Osteocyte (in vitro differentiated cells): ENCODE results near the gene ARHGEF16. TPM values are rescaled to one million over a fixed set of nuclear protein-coding genes. Genes with fewer than 3 reads are reported as not detected.

Experiments
- DNase-seq: peaks from one replicate; pipeline ENCODE4 v3.0.0; 2021; ENCODE audit warnings: mixed read lengths; ENCODE audit not compliant: unreplicated experiment; ENCODE audit errors: extremely low spot score
- H3K27ac Mint-ChIP-seq: one replicate; pipeline ENCODE4 v1.8.0; 2021; ENCODE audit warnings: mild to moderate bottlenecking, mixed read lengths; ENCODE audit not compliant: unreplicated experiment
- H3K27me3 Mint-ChIP-seq: one replicate; pipeline ENCODE4 v1.8.0; 2021; ENCODE audit warnings: mixed read lengths; ENCODE audit not compliant: unreplicated experiment
- H3K36me3 Mint-ChIP-seq: one replicate; pipeline ENCODE4 v1.8.0; 2021; ENCODE audit warnings: mixed read lengths; ENCODE audit not compliant: unreplicated experiment
- H3K4me1 Mint-ChIP-seq: one replicate; pipeline ENCODE4 v1.8.0; 2021; ENCODE audit warnings: mixed read lengths; ENCODE audit not compliant: unreplicated experiment
- H3K4me3 Mint-ChIP-seq: one replicate; pipeline ENCODE4 v1.8.0; 2021; ENCODE audit warnings: mild to moderate bottlenecking, moderate library complexity, mixed read lengths; ENCODE audit not compliant: unreplicated experiment
- H3K9me3 Mint-ChIP-seq: one replicate; pipeline ENCODE4 v1.8.0; 2021; ENCODE audit warnings: mixed read lengths; ENCODE audit not compliant: unreplicated experiment
- total RNA-seq: library from RNA; stranded (reverse); gene quantifications from 2 replicates; pipeline ENCODE4 v1.2.1, GENCODE V29; 2021
- TF ChIP-seq, protein P1 (sequence below): fragments of 200-600 bp; sonication (generic); IDR thresholded peaks from 2 replicates; pipeline ENCODE4 v1.5.0; 2021; ENCODE audit warnings: antibody characterized with exemption, mild to moderate bottlenecking, moderate library complexity

Gene ARHGEF16
- total RNA-seq, 1 donor from 2014 or later = 3.2 TPM

DNA sequence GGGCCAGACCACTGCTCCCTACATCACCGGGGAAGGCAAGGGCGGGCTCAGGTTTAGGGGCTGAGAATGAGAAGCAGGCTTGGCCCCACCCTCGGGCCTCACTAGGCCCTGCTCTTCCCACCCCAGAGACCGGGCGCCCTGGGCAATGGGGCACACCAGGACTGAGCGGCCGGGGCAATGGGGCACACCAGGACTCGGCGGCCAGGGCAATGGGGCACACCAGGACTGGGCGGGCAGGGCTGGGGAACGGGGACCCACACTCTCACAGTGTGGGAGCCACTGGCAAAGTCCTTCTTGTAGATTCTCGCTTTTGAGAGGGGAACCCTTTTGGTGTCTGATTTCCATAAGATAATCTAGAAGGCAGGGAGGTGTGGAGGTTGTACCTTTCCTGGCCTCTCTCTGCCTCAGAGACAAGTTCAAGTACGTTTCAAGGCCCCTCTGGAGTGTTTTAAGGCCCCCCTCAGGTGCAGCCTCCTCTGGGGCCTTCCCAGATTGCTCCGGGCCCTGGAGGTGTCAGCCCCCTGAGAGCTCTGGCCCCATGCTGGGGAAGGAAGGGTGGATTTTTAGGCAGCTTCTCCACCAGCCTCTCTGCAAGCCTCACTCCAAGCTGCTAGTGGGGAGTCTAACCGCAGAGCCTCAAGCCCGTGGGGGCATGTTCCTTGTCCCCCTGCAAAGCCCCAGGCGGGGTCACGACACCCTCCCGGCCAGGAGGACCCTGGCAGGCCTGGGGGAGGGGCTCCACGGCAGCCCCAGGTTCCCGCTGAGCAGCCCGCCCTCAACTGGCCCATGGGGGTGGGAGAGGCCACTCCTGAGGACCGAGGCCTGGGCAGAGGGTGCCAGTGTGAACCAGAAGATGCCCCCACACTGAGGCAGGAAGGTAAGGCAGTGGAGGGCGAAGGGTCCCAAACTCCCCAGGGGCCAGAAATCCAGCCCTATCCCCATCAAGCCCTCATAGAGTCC, 66.2 kb downstream of the ARHGEF16 start:
- Mint-ChIP-seq H3K27me3 (no peaks in the 10 kb centered on the region), H3K36me3 (peaks cover 3% of the 10 kb centered on the region), H3K27ac (no peak overlapping the region), H3K4me1 (peaks cover 47% of the 10 kb centered on the region), H3K4me3 (no peak overlapping the region), H3K9me3 (no peaks in the 10 kb centered on the region)
- no peak for DNase-seq
- TF ChIP-seq, protein P1, sequence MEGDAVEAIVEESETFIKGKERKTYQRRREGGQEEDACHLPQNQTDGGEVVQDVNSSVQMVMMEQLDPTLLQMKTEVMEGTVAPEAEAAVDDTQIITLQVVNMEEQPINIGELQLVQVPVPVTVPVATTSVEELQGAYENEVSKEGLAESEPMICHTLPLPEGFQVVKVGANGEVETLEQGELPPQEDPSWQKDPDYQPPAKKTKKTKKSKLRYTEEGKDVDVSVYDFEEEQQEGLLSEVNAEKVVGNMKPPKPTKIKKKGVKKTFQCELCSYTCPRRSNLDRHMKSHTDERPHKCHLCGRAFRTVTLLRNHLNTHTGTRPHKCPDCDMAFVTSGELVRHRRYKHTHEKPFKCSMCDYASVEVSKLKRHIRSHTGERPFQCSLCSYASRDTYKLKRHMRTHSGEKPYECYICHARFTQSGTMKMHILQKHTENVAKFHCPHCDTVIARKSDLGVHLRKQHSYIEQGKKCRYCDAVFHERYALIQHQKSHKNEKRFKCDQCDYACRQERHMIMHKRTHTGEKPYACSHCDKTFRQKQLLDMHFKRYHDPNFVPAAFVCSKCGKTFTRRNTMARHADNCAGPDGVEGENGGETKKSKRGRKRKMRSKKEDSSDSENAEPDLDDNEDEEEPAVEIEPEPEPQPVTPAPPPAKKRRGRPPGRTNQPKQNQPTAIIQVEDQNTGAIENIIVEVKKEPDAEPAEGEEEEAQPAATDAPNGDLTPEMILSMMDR = no peak

- H3K27me3 Mint-ChIP-seq = no peaks in the 10 kb centered on the region
- peaks cover 3% of the 10 kb centered on the region for H3K36me3 Mint-ChIP-seq
- DNase-seq = no peak
- no peak overlapping the region for H3K27ac Mint-ChIP-seq
- H3K9me3 Mint-ChIP-seq = no peaks in the 10 kb centered on the region
- no peak overlapping the region for H3K4me3 Mint-ChIP-seq
- H3K4me1 Mint-ChIP-seq = peaks cover 43% of the 10 kb centered on the region
- TF ChIP-seq, protein P1 = no peak
These were observed 67.0 kb downstream of the ARHGEF16 start for GRCh38 chr1:3521426-3521825.

DNA sequence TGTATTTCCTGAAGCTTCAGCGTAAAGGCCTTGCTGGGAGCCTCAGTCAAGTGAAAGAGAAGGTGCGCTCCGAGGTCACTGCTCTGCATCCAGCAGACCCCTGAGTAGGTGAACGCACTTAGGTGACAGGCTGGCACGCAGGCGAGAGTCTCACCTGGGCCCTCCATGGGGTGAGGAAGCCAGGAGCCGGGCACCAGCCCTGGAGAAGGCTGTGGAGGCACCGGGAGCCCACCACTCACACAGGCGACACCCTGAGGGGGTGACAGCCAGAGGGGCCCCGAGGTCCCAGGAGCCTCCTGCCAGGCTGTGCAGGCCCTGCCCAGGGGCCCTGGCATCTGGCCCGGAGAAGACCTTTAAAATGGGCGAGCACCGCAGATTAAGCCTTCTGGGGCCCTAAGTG, 67.6 kb downstream of the ARHGEF16 start:
- TF ChIP-seq, protein P1 = no peak
- Mint-ChIP-seq H3K36me3 (peaks cover 3% of the 10 kb centered on the region), H3K9me3 (no peaks in the 10 kb centered on the region), H3K27me3 (no peaks in the 10 kb centered on the region), H3K4me1 (peaks cover 39% of the 10 kb centered on the region), H3K4me3 (no peak overlapping the region), H3K27ac (no peak overlapping the region)
- DNase-seq = no peak

- peaks cover 40% of the 10 kb centered on the region for H3K4me1 Mint-ChIP-seq
- no peak overlapping the region for H3K4me3 Mint-ChIP-seq
- TF ChIP-seq, protein P1 = no peak
- H3K9me3 Mint-ChIP-seq = no peaks in the 10 kb centered on the region
- H3K27ac Mint-ChIP-seq = peak overlapping the region; percentile 64
- H3K36me3 Mint-ChIP-seq = peaks cover 4% of the 10 kb centered on the region
- no peaks in the 10 kb centered on the region for H3K27me3 Mint-ChIP-seq
- DNase-seq = peak; percentile 91
These were observed 68.2 kb downstream of the ARHGEF16 start for GRCh38 chr1:3522564-3523265.

DNA sequence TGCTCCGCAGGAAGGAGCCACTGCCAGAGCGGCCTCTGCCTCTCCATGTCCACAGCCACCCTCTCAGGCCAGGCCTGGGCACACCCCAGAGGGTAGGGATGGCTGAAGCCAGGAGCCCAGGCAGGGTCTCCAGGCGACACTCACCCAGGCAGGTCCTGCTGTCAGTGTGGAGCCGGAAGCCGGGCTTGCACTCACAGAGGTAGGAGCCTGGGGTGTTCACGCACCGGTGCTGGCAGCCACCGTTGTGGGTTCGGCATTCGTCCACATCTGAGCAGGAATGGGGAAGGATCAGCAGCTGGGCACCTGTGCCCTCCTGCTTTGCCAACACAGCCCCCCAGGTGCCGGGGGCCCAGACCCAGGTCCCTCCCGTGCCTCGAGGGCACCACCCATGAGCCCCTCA, 69.5 kb downstream of the ARHGEF16 start:
- peaks cover 49% of the 10 kb centered on the region for H3K4me1 Mint-ChIP-seq
- H3K27ac Mint-ChIP-seq = peak overlapping the region; percentile 20
- H3K9me3 Mint-ChIP-seq = no peaks in the 10 kb centered on the region
- TF ChIP-seq, protein P1 = no peak
- no peak overlapping the region for H3K4me3 Mint-ChIP-seq
- H3K27me3 Mint-ChIP-seq = no peaks in the 10 kb centered on the region
- H3K36me3 Mint-ChIP-seq = peaks cover 7% of the 10 kb centered on the region
- DNase-seq = no peak
